HEK293 (cell line): ENCODE measurements around the gene GMIP.

Experiments used
- CTCF ChIA-PET: fragments of 350-600 bp; formaldehyde crosslinking; extraction: SDS; loops from one replicate; lab custom pipeline; 2021; ENCODE audit warnings: antibody characterized with exemption; lab: Yijun Ruan, JAX
- POLR2A ChIA-PET: fragments of 300-600 bp; formaldehyde crosslinking; extraction: SDS; loops from one replicate; lab custom pipeline; 2020; ENCODE audit warnings: antibody characterized with exemption, inconsistent platforms; lab: Yijun Ruan, JAX
- H3K27ac ChIP-seq: fragments of 200-500 bp; sonication (Bioruptor generic); 2 replicates; pipeline ENCODE4 v1.5.1; 2014; ENCODE audit warnings: low read depth, low read length, control low read depth, inconsistent platforms; ENCODE audit errors: extremely low read depth
- H3K36me3 ChIP-seq, 2 experiments: fragments of 200-500 bp in 1 of 2; sonication (Bioruptor generic) in 1 of 2; 1 replicate in 1 of 2; 2 replicates in 1 of 2; pipeline ENCODE4 v1.5.1; 2014 to 2017; ENCODE audit warnings: inconsistent platforms in 2 of 2, low read length in 2 of 2; ENCODE audit not compliant: control insufficient read depth in 2 of 2, insufficient read depth in 1 of 2
- H3K4me1 ChIP-seq: fragments of 200-500 bp; sonication (Bioruptor generic); 2 replicates; pipeline ENCODE4 v1.5.1; 2014; ENCODE audit warnings: mild to moderate bottlenecking, low read length, inconsistent platforms; ENCODE audit not compliant: control insufficient read depth, insufficient read depth
- H3K4me3 ChIP-seq: 2 replicates; pipeline ENCODE4 v1.5.1; 2011; ENCODE audit warnings: low read depth, mild to moderate bottlenecking, control low read depth, low read length, moderate library complexity
- H3K9me3 ChIP-seq: fragments of 200-500 bp; sonication (Bioruptor generic); 2 replicates; pipeline ENCODE4 v1.5.1; 2014; ENCODE audit warnings: low read depth, low read length, inconsistent platforms; ENCODE audit not compliant: control insufficient read depth, insufficient read depth
- GLIS1 ChIP-seq: fragments of 450-650 bp; formaldehyde crosslinking; IDR thresholded peaks from 2 replicates; pipeline ENCODE4 v1.5.1; 2016; ENCODE audit warnings: missing biosample characterization, missing genetic modification characterization
- YY1 ChIP-seq: fragments of 450-650 bp; formaldehyde crosslinking; IDR thresholded peaks from 2 replicates; pipeline ENCODE4 v1.5.1; 2018; ENCODE audit warnings: missing biosample characterization, missing genetic modification characterization
- ZFHX2 ChIP-seq: fragments of 450-650 bp; formaldehyde crosslinking; conservative IDR thresholded peaks from 2 replicates; pipeline ENCODE4 v1.5.1; 2016; ENCODE audit warnings: missing biosample characterization, missing genetic modification characterization
- ZNF10 ChIP-seq: fragments of 450-650 bp; formaldehyde crosslinking; IDR thresholded peaks from 2 replicates; pipeline ENCODE4 v1.5.1; 2017; ENCODE audit warnings: missing biosample characterization, missing genetic modification characterization
- ZNF2 ChIP-seq: fragments of 450-650 bp; formaldehyde crosslinking; IDR thresholded peaks from 2 replicates; pipeline ENCODE4 v1.5.1; 2016; ENCODE audit warnings: missing biosample characterization, missing genetic modification characterization
- ZNF202 ChIP-seq: fragments of 450-650 bp; formaldehyde crosslinking; IDR thresholded peaks from 2 replicates; pipeline ENCODE4 v1.5.1; 2016; ENCODE audit warnings: missing biosample characterization, missing genetic modification characterization, borderline replicate concordance
- ZNF211 ChIP-seq: fragments of 450-650 bp; formaldehyde crosslinking; IDR thresholded peaks from 2 replicates; pipeline ENCODE4 v1.5.1; 2016; ENCODE audit warnings: low read depth, missing biosample characterization, missing genetic modification characterization
- ZNF223 ChIP-seq: fragments of 450-650 bp; formaldehyde crosslinking; IDR thresholded peaks from 2 replicates; pipeline ENCODE4 v1.5.1; 2016; ENCODE audit warnings: missing biosample characterization, missing genetic modification characterization
- ZNF239 ChIP-seq: fragments of 450-650 bp; formaldehyde crosslinking; IDR thresholded peaks from 2 replicates; pipeline ENCODE4 v1.5.1; 2016; ENCODE audit warnings: missing biosample characterization, missing genetic modification characterization
- ZNF248 ChIP-seq: fragments of 450-650 bp; formaldehyde crosslinking; IDR thresholded peaks from 2 replicates; pipeline ENCODE4 v1.5.1; 2017; ENCODE audit warnings: missing biosample characterization, missing genetic modification characterization
- ZNF366 ChIP-seq: fragments of 450-650 bp; formaldehyde crosslinking; conservative IDR thresholded peaks from 2 replicates; pipeline ENCODE4 v1.5.1; 2016; ENCODE audit warnings: missing biosample characterization, missing genetic modification characterization
- ZNF701 ChIP-seq: fragments of 450-650 bp; formaldehyde crosslinking; IDR thresholded peaks from 2 replicates; pipeline ENCODE4 v1.5.1; 2016; ENCODE audit warnings: missing biosample characterization, missing genetic modification characterization
- ZNF792 ChIP-seq: fragments of 450-650 bp; formaldehyde crosslinking; IDR thresholded peaks from 2 replicates; pipeline ENCODE4 v1.5.1; 2016; ENCODE audit warnings: missing biosample characterization, missing genetic modification characterization
- ZNF830 ChIP-seq: fragments of 450-650 bp; IDR thresholded peaks from 2 replicates; pipeline ENCODE4 v1.5.0; 2018; ENCODE audit warnings: missing biosample characterization, missing genetic modification characterization, low read depth, mild to moderate bottlenecking, moderate library complexity
- TF ChIP-seq, protein P1 (sequence below): fragments of 450-650 bp; formaldehyde crosslinking; IDR thresholded peaks from 2 replicates; pipeline ENCODE4 v1.5.1; 2016; ENCODE audit warnings: missing biosample characterization, missing genetic modification characterization
- TF ChIP-seq, protein P2 (sequence below): fragments of 450-650 bp; formaldehyde crosslinking; IDR thresholded peaks from 2 replicates; pipeline ENCODE4 v1.5.1; 2016; ENCODE audit warnings: missing biosample characterization, missing genetic modification characterization
- TF ChIP-seq, protein P3 (sequence below): fragments of 450-650 bp; formaldehyde crosslinking; IDR thresholded peaks from 2 replicates; pipeline ENCODE4 v1.5.1; 2016; ENCODE audit warnings: missing biosample characterization, missing genetic modification characterization, borderline replicate concordance
- TF ChIP-seq, protein P4 (sequence below): IDR thresholded peaks from 2 replicates; pipeline ENCODE4 v1.6.1; 2011; ENCODE audit warnings: mild to moderate bottlenecking, low read depth, low read length, borderline replicate concordance
- TF ChIP-seq, protein P5 (sequence below): fragments of 450-650 bp; formaldehyde crosslinking; IDR thresholded peaks from 2 replicates; pipeline ENCODE4 v1.5.1; 2017; ENCODE audit warnings: missing biosample characterization, missing genetic modification characterization

The GMIP gene

DNA sequence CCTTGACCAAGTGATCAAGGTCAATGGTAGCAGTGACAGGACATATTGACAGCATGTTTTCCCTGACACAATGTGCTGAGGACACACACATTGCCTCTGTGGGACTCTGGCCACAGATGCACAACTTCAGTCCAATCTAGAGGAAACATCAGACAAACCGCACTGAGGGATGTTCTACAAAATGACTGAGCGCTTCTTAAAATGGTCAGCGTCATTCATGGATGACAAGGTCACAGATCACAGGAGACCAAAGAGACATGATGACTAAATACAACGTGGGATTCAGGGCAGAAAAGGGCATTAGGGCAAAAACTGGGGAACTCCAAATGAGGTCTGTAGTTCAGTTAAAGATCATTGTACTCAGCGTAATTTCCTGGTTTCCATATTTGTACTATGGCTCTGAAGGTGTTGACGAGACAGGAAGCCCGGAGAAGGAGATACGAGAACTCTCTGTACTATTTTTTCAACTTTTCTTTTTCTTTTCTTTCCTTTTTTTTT lies 45.6 kb downstream of the GMIP start (continued):
- TF ChIP-seq ZNF2 (tag by site-specific recombination) (no peak), ZNF223 (tag by site-specific recombination) (no peak)

DNA sequence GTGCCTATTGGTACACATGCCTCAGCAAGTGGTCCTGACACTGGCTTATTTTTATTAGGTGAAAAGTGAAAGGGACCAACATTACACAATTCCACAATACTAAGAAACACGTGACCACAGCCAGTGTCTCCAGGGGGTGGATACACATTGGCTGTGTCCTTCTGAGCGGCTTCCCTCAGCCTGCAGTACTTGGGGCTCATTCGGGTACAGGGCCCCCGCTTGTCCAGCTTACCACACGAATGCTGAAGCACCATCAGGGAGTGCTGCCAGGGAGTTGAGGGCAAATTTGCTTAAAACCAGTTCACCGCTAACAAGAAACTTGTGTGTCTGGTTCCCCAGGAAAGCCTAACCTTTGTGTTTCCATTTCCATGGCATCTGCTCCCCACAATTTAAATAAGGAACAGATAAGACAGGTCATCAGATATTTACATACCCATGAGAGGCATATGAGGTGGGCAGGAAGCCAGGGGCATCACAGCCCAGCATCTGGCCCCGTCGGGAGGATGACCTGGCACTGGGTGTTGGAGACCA lies 48.2 kb downstream of the GMIP start:
- Histone ChIP-seq H3K9me3 (no peaks in the 10 kb centered on the region), H3K27ac (no peak overlapping the region), H3K4me1 (no peaks in the 10 kb centered on the region), H3K4me3 (no peak overlapping the region)
- ChIA-PET POLR2A (interaction anchor here (1.0 kb wide), 1 partner anchor 22 kb away, joined by 3 read pairs; no protein-coding TSS in a partner anchor), CTCF (interaction anchor here (1.4 kb wide), 1 partner anchor 41 kb away, joined by 4 read pairs; no protein-coding TSS in a partner anchor)
- peak; percentile 29; the same call in 1 of the 2 replicates for TF ChIP-seq GLIS1 (tag by site-specific recombination)
- TF ChIP-seq, protein P1, sequence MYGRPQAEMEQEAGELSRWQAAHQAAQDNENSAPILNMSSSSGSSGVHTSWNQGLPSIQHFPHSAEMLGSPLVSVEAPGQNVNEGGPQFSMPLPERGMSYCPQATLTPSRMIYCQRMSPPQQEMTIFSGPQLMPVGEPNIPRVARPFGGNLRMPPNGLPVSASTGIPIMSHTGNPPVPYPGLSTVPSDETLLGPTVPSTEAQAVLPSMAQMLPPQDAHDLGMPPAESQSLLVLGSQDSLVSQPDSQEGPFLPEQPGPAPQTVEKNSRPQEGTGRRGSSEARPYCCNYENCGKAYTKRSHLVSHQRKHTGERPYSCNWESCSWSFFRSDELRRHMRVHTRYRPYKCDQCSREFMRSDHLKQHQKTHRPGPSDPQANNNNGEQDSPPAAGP (tag by site-specific recombination): no peak
- TF ChIP-seq, all 188 proteins: peak for 1
- peaks cover 0 to 7% of the 10 kb centered on the region in 2 experiments; a peak in 1 of 3 replicates for H3K36me3 ChIP-seq

DNA sequence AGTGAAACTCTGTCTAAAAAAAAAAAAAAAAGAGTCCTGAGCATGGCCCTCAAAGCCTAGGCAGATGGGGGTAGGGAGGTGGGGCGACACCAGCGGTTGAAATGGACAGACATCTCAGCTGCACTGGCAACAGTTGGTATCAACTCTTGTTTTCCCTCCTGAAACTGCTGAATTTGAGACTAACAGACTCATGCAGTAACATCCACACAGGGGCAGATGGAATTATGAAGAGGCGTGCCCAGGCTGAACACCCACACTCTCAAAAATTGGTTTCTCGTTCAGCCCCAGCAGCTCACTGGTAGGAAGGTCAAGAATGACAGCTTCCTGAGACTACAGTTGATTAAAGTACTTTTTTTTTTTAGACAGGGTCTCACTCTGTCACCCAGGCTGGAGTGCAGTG lies 49.1 kb downstream of the GMIP start:
- CTCF ChIA-PET: interaction anchor here (0.6 kb wide), 1 partner anchor 270 kb away, joined by 4 read pairs; no protein-coding TSS in a partner anchor
- peaks cover 0 to 7% of the 10 kb centered on the region in 2 experiments; a peak in 1 of 3 replicates for H3K36me3 ChIP-seq
- H3K4me3 ChIP-seq: no peak overlapping the region
- H3K27ac ChIP-seq: no peak overlapping the region
- POLR2A ChIA-PET: no interaction called here
- TF ChIP-seq ZNF239 (no peak), ZFHX2 (tag by site-specific recombination) (peak; percentile 29; the same call in 1 of the 2 replicates)
- no peaks in the 10 kb centered on the region for H3K4me1 ChIP-seq
- H3K9me3 ChIP-seq: no peaks in the 10 kb centered on the region

DNA sequence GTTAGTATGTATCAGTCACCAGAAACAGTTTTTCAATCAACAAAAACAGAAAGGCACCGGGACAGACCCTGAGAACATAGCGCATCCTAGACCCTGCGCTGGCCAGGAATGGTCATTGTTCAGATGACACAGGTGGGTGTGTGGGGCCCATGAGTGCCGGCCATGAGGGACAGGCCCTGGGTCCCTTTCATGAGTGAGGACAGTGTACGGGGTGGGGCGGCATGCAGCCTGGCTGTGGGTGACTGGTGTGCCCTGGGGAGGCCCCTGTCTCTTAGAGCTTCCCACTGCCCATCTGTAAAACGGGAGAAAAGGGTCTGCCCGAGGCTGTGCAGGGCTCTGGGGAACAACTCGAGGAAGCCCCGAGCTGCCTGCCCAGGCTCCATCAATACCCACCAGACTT lies 50.8 kb downstream of the GMIP start:
- Histone ChIP-seq H3K4me1 (no peaks in the 10 kb centered on the region), H3K27ac (no peak overlapping the region), H3K36me3 (peaks cover 0 to 7% of the 10 kb centered on the region in 2 experiments; a peak in 1 of 3 replicates), H3K9me3 (no peaks in the 10 kb centered on the region), H3K4me3 (no peak overlapping the region)
- CTCF ChIA-PET: no interaction called here
- POLR2A ChIA-PET: no interaction called here
- TF ChIP-seq ZNF792 (tag by site-specific recombination): no peak
- TF ChIP-seq, protein P2, sequence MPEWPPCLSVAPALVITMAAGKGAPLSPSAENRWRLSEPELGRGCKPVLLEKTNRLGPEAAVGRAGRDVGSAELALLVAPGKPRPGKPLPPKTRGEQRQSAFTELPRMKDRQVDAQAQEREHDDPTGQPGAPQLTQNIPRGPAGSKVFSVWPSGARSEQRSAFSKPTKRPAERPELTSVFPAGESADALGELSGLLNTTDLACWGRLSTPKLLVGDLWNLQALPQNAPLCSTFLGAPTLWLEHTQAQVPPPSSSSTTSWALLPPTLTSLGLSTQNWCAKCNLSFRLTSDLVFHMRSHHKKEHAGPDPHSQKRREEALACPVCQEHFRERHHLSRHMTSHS (tag by site-specific recombination): no peak
- no peak for TF ChIP-seq ZNF211
- TF ChIP-seq ZNF830: no peak
- TF ChIP-seq, protein P3, sequence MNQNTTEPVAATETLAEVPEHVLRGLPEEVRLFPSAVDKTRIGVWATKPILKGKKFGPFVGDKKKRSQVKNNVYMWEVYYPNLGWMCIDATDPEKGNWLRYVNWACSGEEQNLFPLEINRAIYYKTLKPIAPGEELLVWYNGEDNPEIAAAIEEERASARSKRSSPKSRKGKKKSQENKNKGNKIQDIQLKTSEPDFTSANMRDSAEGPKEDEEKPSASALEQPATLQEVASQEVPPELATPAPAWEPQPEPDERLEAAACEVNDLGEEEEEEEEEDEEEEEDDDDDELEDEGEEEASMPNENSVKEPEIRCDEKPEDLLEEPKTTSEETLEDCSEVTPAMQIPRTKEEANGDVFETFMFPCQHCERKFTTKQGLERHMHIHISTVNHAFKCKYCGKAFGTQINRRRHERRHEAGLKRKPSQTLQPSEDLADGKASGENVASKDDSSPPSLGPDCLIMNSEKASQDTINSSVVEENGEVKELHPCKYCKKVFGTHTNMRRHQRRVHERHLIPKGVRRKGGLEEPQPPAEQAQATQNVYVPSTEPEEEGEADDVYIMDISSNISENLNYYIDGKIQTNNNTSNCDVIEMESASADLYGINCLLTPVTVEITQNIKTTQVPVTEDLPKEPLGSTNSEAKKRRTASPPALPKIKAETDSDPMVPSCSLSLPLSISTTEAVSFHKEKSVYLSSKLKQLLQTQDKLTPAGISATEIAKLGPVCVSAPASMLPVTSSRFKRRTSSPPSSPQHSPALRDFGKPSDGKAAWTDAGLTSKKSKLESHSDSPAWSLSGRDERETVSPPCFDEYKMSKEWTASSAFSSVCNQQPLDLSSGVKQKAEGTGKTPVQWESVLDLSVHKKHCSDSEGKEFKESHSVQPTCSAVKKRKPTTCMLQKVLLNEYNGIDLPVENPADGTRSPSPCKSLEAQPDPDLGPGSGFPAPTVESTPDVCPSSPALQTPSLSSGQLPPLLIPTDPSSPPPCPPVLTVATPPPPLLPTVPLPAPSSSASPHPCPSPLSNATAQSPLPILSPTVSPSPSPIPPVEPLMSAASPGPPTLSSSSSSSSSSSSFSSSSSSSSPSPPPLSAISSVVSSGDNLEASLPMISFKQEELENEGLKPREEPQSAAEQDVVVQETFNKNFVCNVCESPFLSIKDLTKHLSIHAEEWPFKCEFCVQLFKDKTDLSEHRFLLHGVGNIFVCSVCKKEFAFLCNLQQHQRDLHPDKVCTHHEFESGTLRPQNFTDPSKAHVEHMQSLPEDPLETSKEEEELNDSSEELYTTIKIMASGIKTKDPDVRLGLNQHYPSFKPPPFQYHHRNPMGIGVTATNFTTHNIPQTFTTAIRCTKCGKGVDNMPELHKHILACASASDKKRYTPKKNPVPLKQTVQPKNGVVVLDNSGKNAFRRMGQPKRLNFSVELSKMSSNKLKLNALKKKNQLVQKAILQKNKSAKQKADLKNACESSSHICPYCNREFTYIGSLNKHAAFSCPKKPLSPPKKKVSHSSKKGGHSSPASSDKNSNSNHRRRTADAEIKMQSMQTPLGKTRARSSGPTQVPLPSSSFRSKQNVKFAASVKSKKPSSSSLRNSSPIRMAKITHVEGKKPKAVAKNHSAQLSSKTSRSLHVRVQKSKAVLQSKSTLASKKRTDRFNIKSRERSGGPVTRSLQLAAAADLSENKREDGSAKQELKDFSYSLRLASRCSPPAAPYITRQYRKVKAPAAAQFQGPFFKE (tag by site-specific recombination): no peak
- TF ChIP-seq, protein P4, sequence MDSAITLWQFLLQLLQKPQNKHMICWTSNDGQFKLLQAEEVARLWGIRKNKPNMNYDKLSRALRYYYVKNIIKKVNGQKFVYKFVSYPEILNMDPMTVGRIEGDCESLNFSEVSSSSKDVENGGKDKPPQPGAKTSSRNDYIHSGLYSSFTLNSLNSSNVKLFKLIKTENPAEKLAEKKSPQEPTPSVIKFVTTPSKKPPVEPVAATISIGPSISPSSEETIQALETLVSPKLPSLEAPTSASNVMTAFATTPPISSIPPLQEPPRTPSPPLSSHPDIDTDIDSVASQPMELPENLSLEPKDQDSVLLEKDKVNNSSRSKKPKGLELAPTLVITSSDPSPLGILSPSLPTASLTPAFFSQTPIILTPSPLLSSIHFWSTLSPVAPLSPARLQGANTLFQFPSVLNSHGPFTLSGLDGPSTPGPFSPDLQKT: no peak
- no peak for TF ChIP-seq YY1 (tag by site-specific recombination)
- TF ChIP-seq ZNF248 (tag by site-specific recombination): no peak
- no peak for TF ChIP-seq ZNF701
- no peak for TF ChIP-seq ZNF2 (tag by site-specific recombination)
- TF ChIP-seq ZNF366: no peak
- TF ChIP-seq ZNF202 (tag by site-specific recombination): no peak
- TF ChIP-seq, protein P5, sequence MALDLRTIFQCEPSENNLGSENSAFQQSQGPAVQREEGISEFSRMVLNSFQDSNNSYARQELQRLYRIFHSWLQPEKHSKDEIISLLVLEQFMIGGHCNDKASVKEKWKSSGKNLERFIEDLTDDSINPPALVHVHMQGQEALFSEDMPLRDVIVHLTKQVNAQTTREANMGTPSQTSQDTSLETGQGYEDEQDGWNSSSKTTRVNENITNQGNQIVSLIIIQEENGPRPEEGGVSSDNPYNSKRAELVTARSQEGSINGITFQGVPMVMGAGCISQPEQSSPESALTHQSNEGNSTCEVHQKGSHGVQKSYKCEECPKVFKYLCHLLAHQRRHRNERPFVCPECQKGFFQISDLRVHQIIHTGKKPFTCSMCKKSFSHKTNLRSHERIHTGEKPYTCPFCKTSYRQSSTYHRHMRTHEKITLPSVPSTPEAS (tag by site-specific recombination): no peak
- TF ChIP-seq ZNF10: no peak
